ENCODE measurements around the gene MRPL52.
"Not testable (repeated sequence)": the region's sequence is repeated elsewhere in the genome, so short reads cannot be mapped to it uniquely, and the experiment has no call there.

MRPL52 gene

DNA sequence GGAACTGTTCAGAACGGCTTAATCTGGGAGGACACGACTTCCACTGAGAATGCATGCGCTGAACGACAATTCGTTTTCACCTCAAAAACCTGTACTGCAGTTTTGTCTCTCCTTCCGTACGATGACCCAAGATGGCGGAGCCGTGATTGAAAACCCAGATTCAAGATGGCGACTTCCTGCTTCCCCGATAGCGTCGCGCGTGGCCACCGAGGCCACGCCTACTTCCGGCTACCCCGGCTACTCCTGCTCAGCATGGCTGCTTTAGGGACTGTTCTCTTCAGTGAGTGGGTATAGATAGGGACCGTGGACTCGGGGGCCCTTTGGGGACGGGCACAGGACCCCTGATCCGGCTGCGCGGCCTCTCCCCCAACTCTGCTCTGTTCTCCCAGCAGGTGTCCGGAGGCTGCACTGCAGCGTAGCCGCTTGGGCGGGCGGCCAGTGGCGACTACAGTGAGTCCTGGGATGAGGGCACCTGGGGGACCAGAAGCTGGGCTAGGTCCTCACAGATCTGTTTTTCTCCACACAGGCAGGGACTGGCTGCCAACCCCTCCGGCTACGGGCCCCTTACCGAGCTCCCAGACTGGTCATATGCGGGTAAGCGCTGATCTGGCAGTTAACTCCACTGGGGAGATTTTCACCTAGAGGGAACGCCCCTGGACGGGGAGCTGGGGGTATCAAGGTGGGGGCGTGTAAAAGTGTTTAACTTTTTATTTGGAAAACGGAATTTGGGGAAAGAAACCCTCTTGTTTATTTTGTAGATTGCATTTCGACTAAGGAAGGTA, at the start of gene MRPL52:
MRPL52 (plus strand) TSS at position 227 of the 782 bp plus-strand sequence; CDS start at position 253, 26 bp downstream.
- FAIRE-seq = no peak

DNA sequence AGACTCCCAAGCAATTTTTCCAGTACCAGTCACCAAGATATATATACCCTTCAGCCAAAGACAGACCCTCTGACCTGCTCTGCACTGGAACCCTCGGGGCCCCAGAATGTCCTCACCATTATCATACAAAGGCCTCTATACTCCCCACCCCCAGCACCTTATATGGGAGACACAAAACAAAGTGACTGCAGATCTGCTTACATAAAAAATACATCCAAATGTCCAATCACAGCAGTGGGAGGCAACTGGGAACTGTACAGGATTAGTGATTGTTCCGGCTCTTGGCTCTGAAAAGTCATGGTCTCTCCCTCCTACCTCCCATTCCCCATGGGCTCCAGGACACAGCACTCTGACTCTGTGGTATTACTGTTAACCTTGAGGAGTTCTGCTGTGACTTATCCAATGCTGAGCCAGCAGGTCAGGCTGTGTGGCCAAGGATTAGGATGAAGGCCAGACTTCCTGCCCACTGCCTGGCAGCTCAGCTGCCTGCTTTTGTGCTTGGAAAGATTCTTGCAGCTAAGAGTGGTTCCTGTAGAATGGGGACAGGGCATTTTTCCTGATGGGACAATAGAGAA, 49.5 kb upstream of the MRPL52 start:
- FAIRE-seq = no peak

DNA sequence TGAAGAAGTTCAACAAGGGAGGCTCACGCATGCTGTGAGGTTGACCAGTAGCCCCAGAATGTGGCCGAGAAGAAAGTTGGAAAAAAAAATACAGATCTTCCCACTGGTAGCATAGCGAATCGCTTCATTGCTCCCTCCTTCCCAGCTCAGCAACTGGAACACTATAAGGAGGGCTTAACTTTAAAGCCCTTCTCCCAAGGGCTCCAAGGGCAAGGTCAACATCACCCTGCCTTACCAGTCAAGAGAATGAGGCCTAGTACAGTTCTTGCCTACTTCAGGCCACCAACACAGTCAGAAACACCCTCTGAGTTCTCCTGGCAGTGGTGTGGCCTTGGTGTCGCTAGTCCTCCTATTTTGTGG, 48.8 kb upstream of the MRPL52 start:
- no peak for FAIRE-seq

DNA sequence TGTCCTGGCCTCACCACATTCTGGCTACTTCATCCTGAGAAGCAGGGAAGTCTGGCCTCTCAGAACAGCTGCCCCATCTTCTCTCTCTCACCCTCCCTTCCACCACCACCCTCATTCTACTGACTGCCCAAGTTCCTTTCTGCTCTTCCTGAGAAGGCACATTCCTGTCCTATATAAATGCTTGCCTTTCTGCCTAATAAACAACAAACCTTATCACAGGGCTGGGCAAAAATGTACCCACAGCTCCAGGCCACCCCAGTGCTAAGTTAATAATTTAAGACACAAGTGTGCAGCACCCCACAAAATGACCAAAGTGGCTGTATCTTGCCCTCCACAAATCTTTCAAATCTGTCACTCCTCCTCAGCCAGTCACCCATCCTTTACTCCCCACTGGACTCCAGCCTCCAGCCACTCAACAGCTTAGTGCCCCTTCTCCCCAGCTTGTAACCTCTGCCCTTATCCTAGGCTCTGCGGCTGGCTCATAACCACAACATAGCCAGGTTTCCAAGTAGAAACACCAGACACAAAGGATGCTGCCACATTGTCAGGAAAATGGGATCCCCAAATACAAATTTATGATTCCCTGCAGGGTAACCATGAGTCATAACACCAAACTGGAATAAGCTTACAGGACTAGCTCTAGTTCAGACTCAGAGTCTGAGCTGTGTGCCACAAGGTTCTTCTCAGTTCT, 48.2 kb upstream of the MRPL52 start:
- FAIRE-seq = no peak

DNA sequence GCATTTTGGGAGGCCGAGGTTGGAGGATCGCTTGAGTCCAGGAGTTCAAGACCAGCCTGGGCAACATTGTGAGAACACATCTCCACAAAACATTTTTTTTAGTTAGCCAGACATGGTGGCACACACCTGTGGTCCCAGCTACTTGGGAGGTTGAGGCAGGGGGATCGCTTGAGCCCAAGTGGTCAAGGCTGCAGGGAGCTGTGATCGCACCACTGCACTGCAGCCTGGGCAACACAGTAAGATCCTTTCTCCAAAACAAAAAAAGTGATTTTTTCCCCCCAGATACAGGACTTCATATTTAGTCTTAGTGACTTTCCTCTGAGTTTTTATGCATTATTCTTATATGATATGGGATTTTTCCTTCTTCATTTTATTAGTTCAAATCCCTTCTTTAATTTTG, 43.0 kb upstream of the MRPL52 start:
- no peak for FAIRE-seq

DNA sequence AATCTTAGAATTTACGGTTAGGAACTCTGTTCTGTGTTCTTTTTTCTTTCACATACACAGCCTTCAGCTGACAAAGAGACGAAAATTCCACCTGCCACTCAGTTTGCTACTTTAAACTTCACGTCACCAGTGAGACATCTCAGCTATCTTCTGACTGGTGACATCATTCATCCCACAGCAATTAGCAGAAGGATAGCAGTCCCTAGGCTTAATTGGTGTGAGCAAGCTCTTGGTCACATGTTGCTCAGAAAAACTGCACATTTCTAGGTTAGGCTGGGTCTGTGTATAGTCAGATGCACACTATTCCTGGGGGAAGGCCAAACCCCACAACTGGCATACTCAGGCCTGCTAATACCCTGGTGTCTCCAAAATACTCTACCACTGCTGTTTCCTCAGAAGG, 38.4 kb upstream of the MRPL52 start:
- no peak for FAIRE-seq

DNA sequence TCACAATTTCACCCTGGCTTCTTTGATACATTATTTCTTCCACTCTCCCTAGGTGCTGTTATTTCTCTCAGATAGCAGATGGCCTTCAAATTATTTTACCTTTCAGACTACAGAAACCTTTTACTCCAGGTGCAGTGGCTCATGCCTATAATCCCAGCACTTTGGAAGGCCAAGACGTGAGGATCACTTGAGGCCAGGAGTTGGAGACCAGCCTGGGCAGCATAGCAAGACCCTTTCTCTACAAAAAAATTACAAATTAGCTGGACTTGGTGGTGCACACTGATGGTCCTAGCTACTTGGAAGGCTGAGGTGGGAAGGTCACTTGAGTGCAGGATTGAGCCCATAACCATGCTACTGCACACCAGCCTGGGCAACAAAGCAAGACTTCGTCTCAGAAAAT, 37.5 kb upstream of the MRPL52 start:
- FAIRE-seq = no peak

DNA sequence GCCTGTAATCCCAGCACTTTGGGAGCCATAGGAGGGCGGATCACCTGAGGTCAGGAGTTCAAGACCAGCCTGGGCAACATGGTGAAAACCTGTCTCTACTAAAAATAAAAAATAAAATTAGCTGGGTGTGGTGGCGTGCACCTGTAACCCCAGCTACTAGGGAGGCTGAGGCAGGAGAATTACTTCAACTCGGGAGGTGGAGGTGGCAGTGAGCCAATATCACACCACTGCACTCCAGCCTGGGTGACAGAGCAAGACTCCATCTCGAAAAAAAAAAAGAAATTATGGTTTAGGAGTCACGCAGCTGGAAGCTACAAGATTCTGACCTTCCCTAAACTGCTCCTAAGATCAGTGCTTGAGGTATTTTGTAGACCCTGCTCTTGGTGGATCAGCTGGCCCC, 36.1 kb upstream of the MRPL52 start:
- not testable (repeated sequence) for FAIRE-seq

DNA sequence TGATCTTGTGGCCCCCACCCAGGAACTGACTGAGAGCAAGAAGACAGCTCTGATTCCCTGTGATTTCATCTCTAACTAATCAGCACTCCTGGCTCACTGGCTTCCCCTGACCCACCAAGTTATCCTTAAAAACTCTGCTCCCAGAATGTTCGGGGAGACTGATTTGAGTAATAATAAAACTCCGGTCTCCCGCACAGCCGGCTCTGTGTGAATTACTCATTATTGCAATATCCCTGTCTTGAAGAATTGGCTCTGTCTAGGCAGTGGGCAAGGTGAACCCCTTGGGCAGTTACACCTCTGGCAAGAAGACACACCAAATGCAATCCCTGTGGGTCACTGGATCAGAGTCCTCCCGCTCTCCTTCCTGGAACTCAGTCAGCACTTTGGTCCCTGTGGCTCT, 35.7 kb upstream of the MRPL52 start:
- FAIRE-seq = no peak

DNA sequence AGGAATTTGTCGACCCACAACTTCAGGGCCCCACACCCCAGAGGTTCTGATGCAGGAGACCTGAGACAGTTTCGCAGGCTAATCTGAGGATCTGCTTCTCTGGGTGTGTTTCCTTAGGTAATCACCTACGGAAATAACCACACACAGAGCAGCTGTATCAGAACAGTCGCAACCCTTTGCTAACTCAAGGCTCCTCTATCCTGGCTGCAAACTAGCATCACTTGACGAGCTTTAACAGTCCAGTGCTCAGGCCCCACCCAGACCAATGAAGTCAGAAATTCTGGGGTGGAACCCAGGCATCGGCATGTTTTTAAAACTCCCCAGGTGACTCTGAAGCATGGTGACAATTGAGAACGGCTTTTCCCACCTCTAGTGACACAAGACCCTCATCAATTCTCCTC, 35.1 kb upstream of the MRPL52 start:
- no peak for FAIRE-seq

DNA sequence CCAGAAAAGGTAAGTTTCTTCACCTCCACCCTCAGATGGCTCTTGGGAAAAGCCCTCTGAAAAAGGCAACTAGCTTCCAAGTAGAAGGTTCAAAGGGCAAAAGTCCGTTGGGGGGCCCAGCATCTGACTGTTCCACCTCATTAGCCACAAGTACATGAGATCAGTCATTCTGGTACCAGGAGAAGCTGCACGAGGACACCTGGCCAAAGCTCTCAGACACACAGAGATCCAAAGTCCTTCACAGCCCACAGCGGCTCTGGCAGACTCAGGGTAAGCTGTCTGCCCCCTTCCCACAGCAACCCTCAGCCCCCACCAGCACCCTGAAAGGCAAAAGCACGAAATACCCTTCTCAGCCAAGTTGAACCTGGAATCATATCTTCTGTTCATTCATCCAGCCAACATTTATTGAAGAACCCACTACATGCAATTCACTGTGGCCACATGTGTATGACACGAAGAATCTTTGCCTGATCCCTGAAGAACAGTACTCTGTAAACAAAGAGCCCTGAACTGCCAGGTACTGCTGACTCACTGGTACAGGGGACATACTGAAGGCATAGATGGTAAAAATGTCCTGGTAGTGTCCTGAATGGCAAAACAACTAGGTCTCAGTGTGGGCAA, 33.5 kb upstream of the MRPL52 start:
- FAIRE-seq = no peak

DNA sequence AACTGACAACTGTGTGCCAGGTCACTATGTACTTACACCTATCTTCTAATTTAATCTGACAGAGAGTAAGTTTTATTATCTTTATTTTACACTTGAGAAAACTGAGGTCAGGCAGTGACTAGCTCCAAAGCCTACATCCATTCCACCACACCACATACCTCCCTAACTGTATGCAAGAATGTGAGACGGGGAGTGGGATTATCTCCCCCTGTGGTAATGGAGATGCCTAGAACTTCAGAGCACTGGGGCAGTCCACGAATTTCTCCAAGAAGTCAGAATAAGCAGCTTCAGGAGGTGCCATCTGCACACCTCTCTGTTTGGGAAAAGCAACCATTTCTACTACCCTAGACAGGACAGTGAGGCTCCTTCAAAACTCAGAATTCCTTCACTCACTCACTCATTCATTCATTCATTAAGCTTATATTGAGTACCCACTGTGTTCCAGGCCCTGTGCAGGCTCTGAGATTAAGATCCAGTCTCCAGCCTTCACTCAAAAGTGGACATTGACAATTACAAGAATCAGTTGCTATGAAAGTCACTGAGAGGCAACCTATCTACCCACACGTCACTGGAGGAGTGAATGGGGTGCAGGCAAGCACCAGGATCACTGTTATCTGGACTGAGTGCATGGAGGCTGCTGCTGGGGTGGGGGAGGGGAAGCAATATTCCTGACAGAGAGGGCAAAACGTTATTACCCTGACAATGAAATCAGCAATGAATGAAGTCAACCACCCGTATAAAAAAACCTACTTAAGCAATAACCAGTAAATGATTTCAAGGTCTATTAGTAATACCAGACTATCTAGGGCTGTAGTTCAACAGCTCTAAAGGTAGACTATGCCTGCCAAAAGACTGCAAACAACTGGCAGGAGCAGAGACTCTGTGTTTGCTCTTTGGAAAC, 32.4 kb upstream of the MRPL52 start:
- FAIRE-seq = no peak

DNA sequence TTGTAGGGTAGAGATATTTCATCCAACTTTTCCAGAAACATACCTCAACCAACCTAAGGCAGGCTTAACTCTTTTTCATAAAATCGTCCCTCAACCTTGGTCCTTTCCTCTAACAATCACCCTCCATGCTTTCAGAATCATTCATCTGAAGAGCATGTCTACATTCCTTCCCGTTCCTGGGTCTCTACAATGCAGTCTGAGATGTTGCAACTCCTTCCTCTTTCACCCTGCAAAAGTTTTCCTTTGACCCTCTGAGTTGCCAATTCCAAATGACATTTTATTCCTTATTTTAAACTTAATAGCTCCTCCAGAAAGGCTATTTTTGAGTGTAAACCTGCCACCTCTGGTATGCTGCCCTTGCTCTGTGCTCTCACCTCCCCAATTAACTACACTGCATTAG, 31.2 kb upstream of the MRPL52 start:
- FAIRE-seq = no peak

DNA sequence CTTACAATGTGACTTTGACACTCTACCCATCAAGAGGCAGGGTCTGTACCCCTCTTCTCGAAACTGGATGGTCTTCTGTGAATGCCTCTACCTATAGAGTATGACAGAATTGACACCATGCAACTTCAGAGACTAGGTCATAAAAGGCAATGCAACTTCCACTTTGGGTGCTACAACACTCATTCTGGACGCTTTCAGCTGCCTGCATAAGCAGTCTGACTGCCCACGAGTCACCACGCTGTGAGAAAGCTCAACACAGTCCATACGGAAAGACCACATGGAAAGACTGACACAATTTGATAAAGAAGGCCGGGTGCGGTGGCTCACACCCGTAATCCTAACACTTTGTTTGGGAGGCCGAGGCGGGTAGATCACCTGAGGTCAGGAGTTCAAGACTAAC, 29.3 kb upstream of the MRPL52 start:
- FAIRE-seq = no peak

DNA sequence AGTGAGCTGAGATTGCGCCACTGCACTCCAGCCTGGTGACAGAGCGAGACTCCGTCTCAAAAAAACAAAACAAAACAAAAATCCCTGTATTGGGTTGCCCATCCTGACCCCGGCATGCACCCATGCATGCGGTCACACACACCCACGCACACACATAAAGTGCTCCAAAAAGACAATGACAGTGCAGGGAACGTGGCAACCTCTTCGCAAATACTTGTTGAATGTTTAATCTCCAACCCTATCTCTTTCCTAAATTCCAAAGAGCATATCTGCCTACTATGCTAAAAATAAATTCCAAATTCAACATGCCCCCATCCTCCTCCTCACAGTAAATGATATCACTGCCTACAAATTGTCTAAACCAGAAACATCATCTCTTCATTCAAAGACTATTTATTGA, 28.0 kb upstream of the MRPL52 start:
- no peak for FAIRE-seq

DNA sequence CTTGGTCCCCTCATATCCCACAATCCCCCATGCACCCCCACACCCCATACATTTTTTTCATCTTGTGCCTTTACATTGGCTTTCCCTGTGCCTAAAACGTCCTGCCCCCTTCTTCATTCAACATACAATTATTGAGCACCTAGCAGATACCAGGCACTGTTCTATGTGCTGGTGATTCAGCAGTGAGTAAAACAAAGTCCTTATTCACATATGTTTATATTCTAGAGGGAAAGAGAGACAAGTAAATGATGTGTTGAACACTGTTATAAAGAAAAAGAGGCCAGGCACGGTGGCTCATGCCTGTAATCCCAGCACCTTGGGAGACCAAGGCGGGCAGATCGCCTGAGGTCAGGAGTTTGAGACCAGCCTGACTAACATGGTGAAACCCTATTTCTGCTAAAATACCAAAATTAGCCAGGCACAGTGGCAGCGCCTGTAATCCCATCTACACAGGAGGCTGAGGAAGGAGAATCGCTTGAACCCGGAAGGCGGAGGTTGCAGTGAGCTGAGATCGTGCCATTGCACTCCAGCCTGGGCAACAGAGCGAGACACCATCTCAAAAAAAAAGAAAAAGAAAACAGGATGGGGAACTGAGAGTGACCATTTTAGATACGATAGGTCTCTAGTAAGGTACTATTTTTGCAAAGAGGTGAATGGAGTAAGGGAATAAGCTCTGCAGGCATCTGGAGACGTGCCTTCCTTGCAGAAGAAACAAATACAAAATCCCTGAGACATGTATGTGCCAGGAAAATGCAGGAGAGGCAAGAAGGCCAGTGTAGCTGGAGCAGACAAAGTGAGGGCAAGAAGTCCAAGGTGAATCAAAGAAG, 26.6 kb upstream of the MRPL52 start:
- FAIRE-seq = no peak

DNA sequence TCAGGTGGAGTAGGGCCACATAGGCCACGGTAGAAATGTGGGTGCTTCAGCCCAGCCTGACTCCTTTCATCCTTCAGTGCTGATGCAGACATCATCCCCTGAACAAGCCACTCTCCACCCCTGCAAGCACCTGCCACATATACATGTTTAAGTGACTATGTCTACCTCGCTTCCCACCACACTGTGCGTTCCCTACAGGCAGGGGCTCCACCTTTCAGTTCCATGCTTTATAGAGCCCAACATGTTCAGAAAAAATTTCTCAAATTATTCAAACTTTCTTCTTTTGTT, 26.1 kb upstream of the MRPL52 start:
- no peak for FAIRE-seq

DNA sequence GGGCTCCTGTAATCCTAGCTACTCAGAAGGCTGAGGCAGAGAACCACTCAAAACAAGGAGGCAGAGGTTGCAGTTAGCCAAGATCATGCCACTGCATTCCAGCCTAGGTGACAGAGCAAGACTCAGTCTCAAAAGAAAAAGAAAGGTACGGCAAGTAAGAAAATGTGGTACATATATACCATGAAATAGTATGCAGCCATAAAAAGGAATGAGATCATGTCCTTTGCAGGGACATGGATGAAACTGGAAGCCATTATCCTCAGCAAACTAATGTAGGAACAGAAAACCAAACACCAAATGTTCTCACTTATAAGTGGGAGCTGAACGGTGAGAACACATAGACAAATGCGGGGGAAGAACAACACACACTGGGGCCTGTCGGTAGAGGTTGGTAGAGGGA, 24.5 kb upstream of the MRPL52 start:
- not testable (repeated sequence) for FAIRE-seq

DNA sequence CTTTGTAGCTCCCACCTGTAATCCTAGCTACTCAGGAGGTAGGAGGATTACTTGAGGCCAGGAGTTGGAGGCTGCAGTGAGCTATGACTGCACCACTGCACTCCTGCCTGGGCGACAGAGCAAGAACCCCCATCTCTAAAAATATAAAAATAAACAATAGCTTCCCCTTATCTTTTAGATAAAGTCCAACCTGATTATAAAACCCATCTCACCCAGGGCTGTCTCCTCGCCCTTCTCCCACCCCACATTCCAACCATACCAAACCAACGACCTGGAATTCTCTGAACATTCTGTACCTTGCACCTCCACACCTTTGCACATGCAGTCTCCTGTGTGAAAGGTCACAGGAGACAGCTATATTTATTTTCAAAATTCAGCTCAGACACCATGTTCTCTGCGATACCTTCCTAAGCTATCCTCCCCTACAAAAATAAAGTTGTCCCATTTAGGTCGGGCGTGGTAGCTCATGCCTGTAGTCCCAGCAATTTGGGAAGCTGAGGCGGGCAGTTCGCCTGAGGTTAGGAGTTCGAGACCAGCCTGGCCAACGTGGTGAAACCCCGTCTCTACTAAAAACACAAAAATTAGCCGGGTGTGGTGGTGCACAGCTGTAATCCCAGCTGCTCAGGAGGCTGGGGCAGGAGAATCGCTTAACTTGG, 22.1 kb upstream of the MRPL52 start:
- no peak for FAIRE-seq

DNA sequence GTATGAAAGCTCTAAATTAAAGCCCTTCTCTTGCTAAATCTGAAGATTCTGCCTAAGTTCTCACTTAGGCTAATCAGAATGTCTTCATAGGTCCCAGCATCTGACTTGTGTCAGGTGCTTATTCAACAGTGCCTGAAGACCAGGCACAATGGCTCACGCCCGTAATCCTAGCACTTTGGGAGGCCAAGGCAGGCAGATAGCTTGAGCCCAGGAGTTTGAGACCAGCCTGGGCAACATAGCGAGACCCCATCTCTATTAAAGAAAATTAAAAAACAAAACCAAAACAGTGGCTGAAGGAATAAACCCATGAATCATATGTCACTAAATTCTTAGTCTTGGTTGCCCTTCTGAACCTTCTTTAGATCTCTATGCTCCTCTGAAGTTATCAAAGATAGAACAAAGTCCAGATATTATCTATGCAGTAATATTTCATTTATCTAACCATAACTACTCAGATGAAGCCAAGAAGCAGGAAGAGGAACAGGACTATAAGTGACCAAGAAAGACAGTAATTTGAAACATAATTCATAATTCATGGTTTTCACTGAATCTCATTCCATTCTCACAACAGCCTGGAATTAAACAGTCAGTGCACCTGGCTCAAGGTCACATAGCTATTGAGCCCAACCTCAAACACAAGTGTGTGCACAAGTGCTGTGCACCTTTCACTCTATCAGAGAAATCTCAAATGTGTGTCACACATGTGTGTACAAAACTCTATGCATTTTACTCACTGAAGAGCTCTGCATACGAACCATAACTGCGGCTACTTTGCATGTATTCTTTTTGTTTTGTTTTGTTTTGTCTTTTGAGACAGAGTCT, 21.1 kb upstream of the MRPL52 start:
- FAIRE-seq = no peak

DNA sequence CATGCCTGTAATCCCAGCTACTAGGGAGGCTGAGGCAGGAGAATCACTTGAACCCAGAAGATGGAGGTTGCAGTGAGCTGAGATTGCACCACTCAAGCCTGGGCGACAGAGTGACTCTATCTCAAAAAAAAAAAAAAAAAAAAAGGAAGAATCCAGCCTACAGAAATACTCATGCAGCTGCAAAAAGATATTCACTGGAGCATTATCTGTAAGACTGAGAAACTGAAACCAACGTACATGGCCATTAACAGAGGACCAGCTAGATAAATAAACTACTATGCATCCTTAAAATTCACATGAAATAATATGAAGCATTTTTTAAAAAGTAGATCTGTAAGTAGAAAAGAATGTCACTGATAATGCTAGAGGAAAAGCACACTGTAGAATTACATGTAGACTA, 18.0 kb upstream of the MRPL52 start:
- no peak for FAIRE-seq
